Sigmoid colon (tissue), 7 donors: Measurements from ENCODE around the gene CACNB1. TPM values are rescaled to one million over a fixed set of nuclear protein-coding genes. Genes with fewer than 3 reads are reported as not detected.
A peak's percentile ranks its signal among the peaks of the same experiment; 100 is the strongest.

Source experiments
- DNase-seq: peaks from one replicate; pipeline ENCODE4 v3.0.0-alpha.2; 2019
- H3K27ac ChIP-seq, 4 donors: fragments of 200-600 bp; sonication (generic); one replicate each; pipeline ENCODE4 v1.5.1; 2016 to 2019; ENCODE audit warnings: mild to moderate bottlenecking in 1 of 4
- H3K27me3 ChIP-seq, 3 donors: fragments of 200-600 bp; sonication (generic); one replicate each; pipeline ENCODE4 v1.5.1; 2019; ENCODE audit warnings: mild to moderate bottlenecking in 1 of 3
- H3K36me3 ChIP-seq, 4 donors: fragments of 200-600 bp; sonication (generic); one replicate each; pipeline ENCODE4 v1.5.1; 2016 to 2019
- H3K4me1 ChIP-seq, 4 donors: fragments of 200-600 bp; sonication (generic); one replicate each; pipeline ENCODE4 v1.5.1; 2017 to 2019
- H3K4me3 ChIP-seq, 4 donors: fragments of 200-600 bp; sonication (generic); one replicate each; pipeline ENCODE4 v1.5.1; 2017 to 2019; ENCODE audit warnings: mild to moderate bottlenecking in 2 of 4, moderate library complexity in 1 of 4
- H3K9me3 ChIP-seq, 4 donors: fragments of 200-600 bp in 3 of 4; sonication (generic) in 3 of 4; one replicate each; pipeline versions ENCODE4 v1.5.1 to v1.6.1; 2013 to 2019
- CTCF ChIP-seq, 4 experiments: fragments of 450-650 bp in 3 of 4; fragments of 200-600 bp in 1 of 4; IDR thresholded peaks; one replicate each; pipeline ENCODE4 v1.5.1; 2016 to 2019; ENCODE audit warnings: antibody characterized with exemption in 4 of 4, mild to moderate bottlenecking in 3 of 4, moderate library complexity in 2 of 4
- EP300 ChIP-seq, 4 donors: sonication (generic); formaldehyde crosslinking; IDR thresholded peaks; one replicate each; pipeline ENCODE4 v1.6.1; 2017; ENCODE audit warnings: antibody characterized with exemption in 4 of 4
- POLR2A ChIP-seq, 2 donors: fragments of 450-650 bp; IDR thresholded peaks; one replicate each; pipeline ENCODE4 v1.6.1; 2016; ENCODE audit warnings: antibody characterized with exemption in 2 of 2, mild to moderate bottlenecking in 2 of 2, moderate library complexity in 2 of 2
- POLR2AphosphoS5 ChIP-seq, 4 donors: sonication (generic); formaldehyde crosslinking; IDR thresholded peaks; one replicate each; pipeline ENCODE4 v1.6.1; 2017; ENCODE audit warnings: antibody characterized with exemption in 4 of 4
- WGBS, 2 donors: extraction: QIAGEN DNeasy Blood & Tissue Kit; methylation state at CpG; one replicate each; pipeline ENCODE4 v1.1.7; 2013; 5-methylcytosine and 5-hydroxymethylcytosine counted together
- intact Hi-C: fragments of 100-400 bp; cut with DNase I; formaldehyde crosslinking; loops from one replicate; pipeline ENCODE4 v1.15.1; 2023
- polyA plus RNA-seq, 3 donors: library from polyadenylated mRNA; stranded (reverse); fragments of 200-250 nt; gene quantifications; one replicate each; pipeline ENCODE4 v1.2.3, GENCODE V29; 2013
- total RNA-seq, 4 donors: library from RNA; depleted of rRNA; stranded (reverse); fragments of >200 nt; gene quantifications; one replicate each; pipeline ENCODE4 v1.1.0, GENCODE V29; 2016
- donor health status: healthy with polysubstance abuse.
- donor health status: Bipolar disorder and iron deficiency.
- donor health status: healthy.

CACNB1 gene
- total RNA-seq (1 to 10 TPM; 5.3 to 8.0 (median 7.4) TPM), polyA plus RNA-seq (10 to 100 TPM in 1 of 3 donors, 1 to 10 TPM in 2; 3.0 to 11.6 (median 8.1) TPM)

GRCh38 chr17:39197380-39198185 is at the start of gene CACNB1:
Gene CACNB1 (minus strand): TSS chr17:39197669. CDS start chr17:39197495, 174 bp downstream.
- 1% methylated on average over 55 of the region's 55 CpGs for WGBS, 2 donors
- Histone ChIP-seq H3K4me3 (peak within 1 kb of the TSS; percentile 72 to 92 (median 76)), H3K27me3 (no peaks in the 10 kb centered on the region), H3K4me1 (peaks cover 0 to 72% (median 63%) of the 10 kb centered on the region in 4 donors), H3K27ac (peak within 1 kb of the TSS; percentile 91 to 99 (median 94)), H3K36me3 (peaks cover 12 to 28% (median 18%) of the 10 kb centered on the region in 4 donors), H3K9me3 (no peaks in the 10 kb centered on the region)
- no peak for TF ChIP-seq EP300 (IDR thresholded peaks at IDR 0.05)
- TF ChIP-seq POLR2AphosphoS5 (IDR thresholded peaks at IDR 0.05), result peak; percentile 62 to 82 (median 74)
- TF ChIP-seq CTCF (IDR thresholded peaks at IDR 0.05), result no peak
- TF ChIP-seq POLR2A (IDR thresholded peaks at IDR 0.05), result peak in 1 of 2 donors; percentile 25
- peak; percentile 90 for DNase-seq
- intact Hi-C loops, result loop anchor here (1.0 to 5.0 kb wide), 2 partner anchors 33 to 205 kb away; partner anchors contain the start of gene FBXL20

DNA sequence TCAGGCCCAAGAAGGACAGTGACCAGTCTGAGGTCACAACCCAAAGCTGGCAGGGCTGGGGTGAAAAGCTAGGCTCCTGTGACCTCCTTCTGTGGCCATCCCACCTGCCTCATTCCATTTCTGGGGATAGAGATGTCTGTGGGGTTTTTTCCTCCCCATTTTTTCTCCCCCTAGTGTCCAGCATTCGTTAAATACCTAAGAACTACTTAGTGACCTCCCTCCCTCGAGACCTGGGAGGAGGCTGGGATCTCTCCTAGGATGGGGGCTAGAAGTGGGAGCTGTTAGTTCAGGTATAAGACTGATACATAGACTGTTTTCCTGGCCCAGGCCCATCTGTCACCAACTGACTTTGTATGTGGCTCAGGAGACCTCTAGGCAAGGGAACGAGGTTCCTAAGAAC is 48.8 kb upstream of the CACNB1 start:
- H3K27ac ChIP-seq, result no peak overlapping the region
- H3K27me3 ChIP-seq, result peaks cover 0 to 11% (median 0%) of the 10 kb centered on the region in 3 donors
- no peaks in the 10 kb centered on the region for H3K36me3 ChIP-seq
- DNase-seq, result peak; percentile 24
- H3K9me3 ChIP-seq, result no peaks in the 10 kb centered on the region
- intact Hi-C loops, result no loop called here
- TF ChIP-seq EP300 (IDR thresholded peaks at IDR 0.05), result no peak
- TF ChIP-seq POLR2A (IDR thresholded peaks at IDR 0.05), result no peak
- no peak for TF ChIP-seq CTCF (IDR thresholded peaks at IDR 0.05)
- no peak for TF ChIP-seq POLR2AphosphoS5 (IDR thresholded peaks at IDR 0.05)
- H3K4me1 ChIP-seq, result no peaks in the 10 kb centered on the region
- WGBS, 2 donors, result 53 to 59% methylated on average over 3 of the region's 3 CpGs
- no peak overlapping the region for H3K4me3 ChIP-seq

GRCh38 chr17:39244600-39245570 is 47.4 kb upstream of the CACNB1 start:
- no peaks in the 10 kb centered on the region for H3K4me1 ChIP-seq
- intact Hi-C loops, result loop anchor here (1.0 to 5.0 kb wide), 2 partner anchors 38 to 263 kb away; no protein-coding TSS in a partner anchor
- no peaks in the 10 kb centered on the region for H3K9me3 ChIP-seq
- 44 to 45% methylated on average over 6 of the region's 6 CpGs for WGBS, 2 donors
- DNase-seq, result peak; percentile 92
- TF ChIP-seq CTCF (IDR thresholded peaks at IDR 0.05) (peak; percentile 78 to 97 (median 90)), POLR2AphosphoS5 (IDR thresholded peaks at IDR 0.05) (no peak)
- H3K36me3 ChIP-seq, result no peaks in the 10 kb centered on the region
- no peak overlapping the region for H3K27ac ChIP-seq
- no peak overlapping the region for H3K4me3 ChIP-seq
- peaks cover 0 to 12% (median 0%) of the 10 kb centered on the region in 3 donors for H3K27me3 ChIP-seq

- Histone ChIP-seq H3K27me3 (peaks cover 0 to 19% (median 0%) of the 10 kb centered on the region in 3 donors), H3K27ac (no peak overlapping the region), H3K36me3 (no peaks in the 10 kb centered on the region), H3K4me3 (no peak overlapping the region), H3K4me1 (no peaks in the 10 kb centered on the region), H3K9me3 (no peaks in the 10 kb centered on the region)
- DNase-seq, result peak; percentile 62
- TF ChIP-seq POLR2A (IDR thresholded peaks at IDR 0.05) (no peak), CTCF (IDR thresholded peaks at IDR 0.05) (no peak), POLR2AphosphoS5 (IDR thresholded peaks at IDR 0.05) (no peak), EP300 (IDR thresholded peaks at IDR 0.05) (no peak)
- intact Hi-C loops, result loop anchor here (1.0 to 5.0 kb wide), 2 partner anchors 37 to 262 kb away; no protein-coding TSS in a partner anchor
- WGBS, 2 donors, result 43 to 56% methylated on average over 11 of the region's 11 CpGs
Observed at GRCh38 chr17:39244016-39244599, 46.6 kb upstream of the CACNB1 start.
